Thymus (tissue), 11 donors: ENCODE measurements around the gene LILRB5. TPM values are rescaled to one million over a fixed set of nuclear protein-coding genes. Genes with fewer than 3 reads are reported as not detected.
"Not testable (repeated sequence)": the region's sequence is repeated elsewhere in the genome, so short reads cannot be mapped to it uniquely, and the experiment has no call there.

Experiments
- DNase-seq, 9 donors: peaks; one replicate each; pipeline ENCODE4 v3.0.0-alpha.2; 2013; ENCODE audit warnings: low spot score in 9 of 9, low read depth in 6 of 9, missing footprints in 1 of 9
- H3K27ac ChIP-seq, 2 donors: one replicate each; pipeline ENCODE4 v1.5.1; 2013; ENCODE audit warnings: control low read depth in 1 of 2, low read depth in 1 of 2, low read length in 1 of 2, mild to moderate bottlenecking in 1 of 2, moderate library complexity in 1 of 2
- H3K27me3 ChIP-seq, 2 donors: one replicate each; pipeline ENCODE4 v1.5.1; 2013; ENCODE audit warnings: low read length in 1 of 2; ENCODE audit not compliant: control insufficient read depth in 2 of 2, insufficient read depth in 1 of 2
- H3K36me3 ChIP-seq, 2 donors: one replicate each; pipeline ENCODE4 v1.5.1; 2013; ENCODE audit warnings: low read length in 1 of 2, mild to moderate bottlenecking in 1 of 2, moderate library complexity in 1 of 2; ENCODE audit not compliant: control insufficient read depth in 2 of 2, insufficient read depth in 2 of 2
- H3K4me1 ChIP-seq, 2 donors: one replicate each; pipeline ENCODE4 v1.5.1; 2013; ENCODE audit warnings: low read length in 2 of 2; ENCODE audit not compliant: control insufficient read depth in 2 of 2, insufficient read depth in 2 of 2
- H3K4me3 ChIP-seq, 2 donors: one replicate each; pipeline ENCODE4 v1.5.1; 2013; ENCODE audit warnings: low read length in 2 of 2, control low read depth in 1 of 2, mild to moderate bottlenecking in 1 of 2
- H3K9me3 ChIP-seq, 2 donors: one replicate each; pipeline ENCODE4 v1.5.1; 2013; ENCODE audit warnings: low read length in 1 of 2, mild to moderate bottlenecking in 1 of 2; ENCODE audit not compliant: control insufficient read depth in 2 of 2, insufficient read depth in 1 of 2
- WGBS: extraction: QIAGEN DNeasy Blood & Tissue Kit; methylation state at CpG from one replicate; pipeline ENCODE4 v1.1.7; 2013; 5-methylcytosine and 5-hydroxymethylcytosine counted together
- polyA plus RNA-seq: library from polyadenylated mRNA; stranded (reverse); fragments of 200-250 nt; gene quantifications from one replicate; pipeline ENCODE4 v1.2.3, GENCODE V29; 2013
- total RNA-seq: library from RNA; stranded (reverse); fragments of 120-200 nt; gene quantifications from one replicate; pipeline ENCODE4 v1.2.4, GENCODE V29; 2013
- donor health status: healthy.

Gene LILRB5
- total and polyA plus RNA-seq, 2 donors: 1.3 to 8.3 TPM

DNA sequence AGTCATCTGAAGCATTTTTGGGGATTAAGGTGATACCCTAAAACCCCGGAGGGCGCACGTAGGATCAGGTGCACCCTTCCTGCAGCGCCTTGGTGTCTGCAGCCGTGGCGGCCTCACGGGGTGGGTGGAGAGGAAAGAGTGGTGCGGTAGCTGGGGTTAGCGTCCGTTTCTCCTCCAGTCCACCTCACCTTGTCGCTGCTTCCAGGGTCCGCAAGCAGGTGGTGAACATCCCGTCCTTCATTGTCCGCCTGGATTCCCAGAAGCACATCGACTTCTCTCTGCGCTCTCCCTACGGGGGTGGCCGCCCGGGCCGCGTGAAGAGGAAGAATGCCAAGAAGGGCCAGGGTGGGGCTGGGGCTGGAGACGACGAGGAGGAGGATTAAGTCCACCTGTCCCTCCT lies 49.9 kb downstream of the LILRB5 start:
- peak overlapping the region in 1 of 2 donors; percentile 33 for H3K27ac ChIP-seq
- H3K27me3 ChIP-seq, H3K4me3 ChIP-seq, DNase-seq, H3K9me3 ChIP-seq: not testable (repeated sequence)
- H3K4me1 ChIP-seq: peaks cover 22 to 53% of the 10 kb centered on the region in 2 donors
- peaks cover 63 to 67% of the 10 kb centered on the region in 2 donors for H3K36me3 ChIP-seq
- 87% methylated on average over 23 of the region's 23 CpGs for WGBS

DNA sequence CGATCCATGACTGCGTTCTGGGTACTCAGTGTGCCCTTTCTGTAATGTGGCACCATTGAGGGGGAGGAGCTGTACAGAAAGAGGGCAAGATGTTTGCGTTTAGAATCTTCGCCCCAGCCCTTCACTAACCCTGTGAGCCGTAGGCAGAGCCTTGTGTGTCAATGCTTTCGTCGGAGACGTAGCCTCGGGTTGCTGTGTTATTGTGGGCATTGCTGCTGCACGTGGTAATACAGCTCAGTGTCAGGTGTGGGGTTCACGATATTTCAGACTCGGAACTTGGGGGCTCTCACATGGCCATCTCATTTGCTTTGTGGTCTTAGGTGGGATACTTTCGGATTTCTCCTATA lies 50.3 kb downstream of the LILRB5 start:
- Histone ChIP-seq H3K27me3 (no peaks in the 10 kb centered on the region), H3K4me1 (peaks cover 23 to 57% of the 10 kb centered on the region in 2 donors), H3K36me3 (peaks cover 66 to 71% of the 10 kb centered on the region in 2 donors), H3K4me3 (no peak overlapping the region), H3K9me3 (peaks cover 0 to 5% of the 10 kb centered on the region in 2 donors), H3K27ac (no peak overlapping the region)
- no peak for DNase-seq
- WGBS: 85% methylated on average over 13 of the region's 13 CpGs

DNA sequence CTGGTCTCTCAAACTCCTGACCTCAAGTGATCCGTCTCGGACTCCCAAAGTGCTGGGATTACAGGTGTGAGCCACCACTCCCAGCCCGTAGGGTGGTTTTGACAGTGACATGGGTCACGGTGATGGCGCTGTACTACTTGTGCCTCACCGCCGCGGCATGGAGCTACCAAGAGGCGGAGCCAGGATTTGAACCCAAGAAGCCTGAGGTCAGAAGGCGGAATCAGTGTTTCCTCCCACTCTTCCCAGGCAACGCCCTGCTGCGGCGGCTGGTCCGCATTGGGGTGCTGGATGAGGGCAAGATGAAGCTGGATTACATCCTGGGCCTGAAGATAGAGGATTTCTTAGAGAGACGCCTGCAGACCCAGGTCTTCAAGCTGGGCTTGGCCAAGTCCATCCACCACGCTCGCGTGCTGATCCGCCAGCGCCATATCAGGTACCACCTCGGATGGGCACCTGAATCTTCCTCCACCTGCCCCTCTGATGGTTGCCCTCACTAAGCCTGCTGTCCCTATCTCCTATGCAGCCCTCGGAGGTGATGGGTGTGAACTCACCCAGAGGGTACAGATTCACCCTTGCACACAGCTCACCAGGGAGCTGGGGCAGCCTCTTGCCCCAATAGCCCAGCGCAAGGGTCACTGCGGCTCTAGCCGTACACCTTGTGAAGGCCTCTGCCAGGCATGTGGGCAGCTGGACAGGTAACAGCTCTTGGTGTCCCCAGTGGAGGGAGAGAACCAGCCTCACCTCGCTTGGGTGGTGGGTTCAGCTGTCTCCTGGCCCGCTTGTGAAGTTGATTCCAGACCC lies 50.8 kb downstream of the LILRB5 start:
- peaks cover 66 to 77% of the 10 kb centered on the region in 2 donors for H3K36me3 ChIP-seq
- no peak for DNase-seq
- H3K27ac ChIP-seq: no peak overlapping the region
- H3K4me1 ChIP-seq: peaks cover 28 to 62% of the 10 kb centered on the region in 2 donors
- H3K4me3 ChIP-seq: no peak overlapping the region
- H3K9me3 ChIP-seq: peaks cover 0 to 5% of the 10 kb centered on the region in 2 donors
- H3K27me3 ChIP-seq: no peaks in the 10 kb centered on the region
- WGBS: 96% methylated on average over 27 of the region's 27 CpGs

DNA sequence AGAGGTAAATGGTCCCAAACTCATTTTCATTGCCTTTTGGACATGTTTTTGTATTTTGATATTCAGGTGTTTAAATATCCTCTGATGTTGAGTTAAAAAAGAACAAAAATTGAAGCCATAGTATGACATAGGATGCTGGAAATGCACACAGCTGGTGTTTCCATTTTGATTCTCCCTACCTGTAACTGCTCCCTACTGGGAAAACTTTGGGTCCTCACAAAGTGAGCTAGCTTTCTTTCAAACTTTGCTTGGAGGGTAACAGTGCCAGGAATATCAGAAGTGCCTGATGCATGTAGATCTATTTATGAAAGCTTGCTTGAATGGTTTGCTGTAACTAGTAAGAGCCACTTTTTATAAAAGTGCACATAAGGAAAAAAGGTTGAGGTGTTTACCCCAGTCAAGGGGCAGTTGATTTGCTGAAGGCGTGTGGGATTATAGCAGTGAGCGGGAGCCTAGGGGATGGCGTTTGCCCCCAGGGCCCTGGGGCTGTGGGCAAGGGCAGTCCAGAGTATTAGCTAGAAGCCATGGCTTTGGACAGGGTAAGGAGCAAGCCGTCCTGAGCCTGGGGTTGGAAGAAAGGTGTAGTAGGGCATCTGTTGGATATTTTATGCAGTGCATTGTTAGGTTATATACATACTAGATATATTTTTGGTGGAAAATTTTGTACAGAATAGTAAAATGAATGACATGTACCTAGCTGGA lies 52.2 kb downstream of the LILRB5 start:
- DNase-seq: no peak
- H3K9me3 ChIP-seq: peaks cover 0 to 5% of the 10 kb centered on the region in 2 donors
- H3K4me1 ChIP-seq: peaks cover 28 to 57% of the 10 kb centered on the region in 2 donors
- H3K27ac ChIP-seq: no peak overlapping the region
- 94% methylated on average over 4 of the region's 4 CpGs for WGBS
- peaks cover 66 to 79% of the 10 kb centered on the region in 2 donors for H3K36me3 ChIP-seq
- H3K27me3 ChIP-seq: no peaks in the 10 kb centered on the region
- no peak overlapping the region for H3K4me3 ChIP-seq

DNA sequence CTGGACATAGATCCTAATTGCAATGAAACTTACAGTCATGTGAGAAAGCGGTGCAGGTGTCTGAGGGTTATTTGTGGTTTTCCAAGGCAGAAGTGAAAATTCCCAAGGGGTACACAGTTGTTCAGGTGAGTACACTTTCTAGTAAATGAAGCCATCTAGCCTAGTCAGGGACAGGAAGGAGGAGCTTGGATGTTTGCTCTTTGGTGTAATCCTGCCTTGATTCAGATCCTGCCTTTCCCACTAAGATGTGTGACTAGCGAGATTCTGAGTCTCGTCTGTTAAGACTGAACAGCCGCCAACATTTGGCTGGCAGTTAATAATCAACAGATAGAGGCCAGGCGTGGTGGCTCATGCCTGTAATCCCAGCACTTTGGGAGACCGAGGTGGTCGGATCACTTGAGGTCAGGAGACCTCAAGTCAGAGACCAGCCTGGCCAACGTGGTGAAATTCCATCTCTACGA lies 53.9 kb downstream of the LILRB5 start:
- Histone ChIP-seq H3K36me3 (peaks cover 57 to 71% of the 10 kb centered on the region in 2 donors), H3K27me3 (no peaks in the 10 kb centered on the region), H3K9me3 (peaks cover 0 to 4% of the 10 kb centered on the region in 2 donors), H3K4me1 (peaks cover 21 to 44% of the 10 kb centered on the region in 2 donors), H3K27ac (no peak overlapping the region), H3K4me3 (no peak overlapping the region)
- no peak for DNase-seq
- WGBS: 90% methylated on average over 9 of the region's 9 CpGs

DNA sequence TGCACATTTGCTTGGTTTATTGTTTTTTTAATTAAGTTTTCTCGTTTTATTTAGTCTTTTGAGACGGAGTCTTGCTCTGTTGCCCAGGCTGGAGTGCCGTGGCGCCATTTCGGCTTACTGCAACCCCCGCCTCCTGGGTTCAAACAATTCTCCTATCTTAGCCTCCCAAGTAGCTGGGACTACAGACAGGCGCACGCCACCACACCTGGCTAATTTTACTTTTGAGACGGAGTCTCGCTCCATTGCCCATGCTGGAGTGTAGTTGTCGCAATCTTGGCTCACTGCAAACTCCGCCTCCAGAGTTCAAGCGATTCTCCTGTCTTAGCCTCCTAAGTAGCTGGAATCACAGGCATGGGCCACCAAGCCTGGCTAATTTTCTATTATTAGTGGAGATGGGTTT lies 55.1 kb downstream of the LILRB5 start:
- Histone ChIP-seq H3K4me1 (peaks cover 13 to 36% of the 10 kb centered on the region in 2 donors), H3K36me3 (peaks cover 48 to 60% of the 10 kb centered on the region in 2 donors)
- no peak for DNase-seq

DNA sequence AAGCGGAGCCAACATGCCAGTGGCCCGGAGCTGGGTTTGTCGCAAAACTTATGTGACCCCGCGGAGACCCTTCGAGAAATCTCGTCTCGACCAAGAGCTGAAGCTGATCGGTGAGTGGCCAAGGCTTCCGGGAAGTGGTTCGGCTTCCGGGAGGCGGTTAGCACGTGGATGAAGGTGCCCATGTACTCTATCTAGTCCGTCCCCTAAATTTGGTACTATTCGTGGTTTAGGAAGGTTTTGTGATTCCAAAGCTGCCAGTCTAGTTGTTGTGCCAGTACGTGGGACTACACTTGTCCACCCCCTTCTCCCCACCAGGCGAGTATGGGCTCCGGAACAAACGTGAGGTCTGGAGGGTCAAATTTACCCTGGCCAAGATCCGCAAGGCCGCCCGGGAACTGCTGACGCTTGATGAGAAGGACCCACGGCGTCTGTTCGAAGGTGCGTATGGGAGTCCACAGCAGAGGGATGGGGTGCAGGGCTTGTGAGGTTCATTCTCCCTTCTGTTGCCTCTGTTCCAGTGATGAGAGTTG lies 55.8 kb downstream of the LILRB5 start:
- H3K27me3 ChIP-seq: no peaks in the 10 kb centered on the region
- peak overlapping the region; percentile 73 to 93 for H3K4me3 ChIP-seq
- peaks cover 40 to 52% of the 10 kb centered on the region in 2 donors for H3K36me3 ChIP-seq
- no peaks in the 10 kb centered on the region for H3K9me3 ChIP-seq
- WGBS: 9% methylated on average over 28 of the region's 28 CpGs
- no peak for DNase-seq
- H3K27ac ChIP-seq: peak overlapping the region; percentile 96 to 98
- peaks cover 13 to 34% of the 10 kb centered on the region in 2 donors for H3K4me1 ChIP-seq

More for the DNA sequence above, 55.1 kb downstream of the LILRB5 start:
- whole genome bisulfite sequencing: 82% methylated on average over 13 of the region's 13 CpGs
- Histone ChIP-seq H3K4me3 (peak overlapping the region; percentile 73 to 93), H3K9me3 (no peaks in the 10 kb centered on the region), H3K27me3 (no peaks in the 10 kb centered on the region), H3K27ac (no peak overlapping the region)
